NCI-H82 treated with DMSO at 0.1 percent for 48 hours (cell line): Measurements from ENCODE around the gene TSPAN5.
"Not testable (repeated sequence)": the region's sequence is repeated elsewhere in the genome, so short reads cannot be mapped to it uniquely, and the experiment has no call there.

Experiments used
- DNase-seq: peaks from one replicate; lab custom pipeline; 2025; ENCODE audit not compliant: unreplicated experiment; lab: John Stamatoyannopoulos, UW

TSPAN5 gene

GRCh38 chr4:98503676-98504075, 154.7 kb downstream of the TSPAN5 start:
- DNase-seq, result no peak

- DNase-seq, result no peak
Observed at GRCh38 chr4:98502624-98503023, 155.8 kb downstream of the TSPAN5 start.

GRCh38 chr4:98502031-98502430, 156.4 kb downstream of the TSPAN5 start:
- no peak for DNase-seq

- no peak for DNase-seq
Observed at GRCh38 chr4:98501383-98501782, 157.0 kb downstream of the TSPAN5 start.

GRCh38 chr4:98498774-98499173, 159.6 kb downstream of the TSPAN5 start:
- DNase-seq, result no peak

GRCh38 chr4:98496152-98496845, 162.1 kb downstream of the TSPAN5 start:
- no peak for DNase-seq

GRCh38 chr4:98493296-98493695, 165.1 kb downstream of the TSPAN5 start:
- no peak for DNase-seq

GRCh38 chr4:98491899-98492559, 166.4 kb downstream of the TSPAN5 start:
- no peak for DNase-seq

- DNase-seq, result no peak
Observed at GRCh38 chr4:98490251-98490650, 168.2 kb downstream of the TSPAN5 start.

- no peak for DNase-seq
Observed at GRCh38 chr4:98485816-98486345, 172.5 kb downstream of the TSPAN5 start.

- DNase-seq, result no peak
Observed at GRCh38 chr4:98484031-98484430, 174.4 kb downstream of the TSPAN5 start.

GRCh38 chr4:98482847-98483806, 175.3 kb downstream of the TSPAN5 start:
- no peak for DNase-seq

GRCh38 chr4:98482503-98482846, 175.9 kb downstream of the TSPAN5 start:
- no peak for DNase-seq

- no peak for DNase-seq
Observed at GRCh38 chr4:98481167-98481566, 177.2 kb downstream of the TSPAN5 start.

- peak; percentile 53 for DNase-seq
Observed at GRCh38 chr4:98480535-98480934, 177.9 kb downstream of the TSPAN5 start.

GRCh38 chr4:98479590-98479989, 178.8 kb downstream of the TSPAN5 start:
- DNase-seq, result not testable (repeated sequence)

GRCh38 chr4:98476891-98477290, 181.5 kb downstream of the TSPAN5 start:
- no peak for DNase-seq

- DNase-seq, result no peak
Observed at GRCh38 chr4:98474408-98474844, 184.0 kb downstream of the TSPAN5 start.

GRCh38 chr4:98473046-98473445, 185.4 kb downstream of the TSPAN5 start:
- no peak for DNase-seq

- DNase-seq, result no peak
Observed at GRCh38 chr4:98470831-98471230, 187.6 kb downstream of the TSPAN5 start.

- DNase-seq, result no peak
Observed at GRCh38 chr4:98470366-98470765, 188.0 kb downstream of the TSPAN5 start.
